OCI-LY7 (cell line): ENCODE measurements around the gene CNTNAP5. TPM values are rescaled to one million over a fixed set of nuclear protein-coding genes. Genes with fewer than 3 reads are reported as not detected.

Experiments
- BruUV-seq: library from RNA; stranded (reverse); fragments of 400-500 nt; replicated peaks from 2 replicates; lab custom pipeline; 2021; lab: Mats Ljungman, UMichigan
- CTCF ChIA-PET: fragments of 300-600 bp; sonication (Branson Sonifier 250); formaldehyde crosslinking; loops from one replicate; lab custom pipeline; 2022; ENCODE audit warnings: antibody characterized with exemption; ENCODE audit not compliant: unreplicated experiment; lab: Charles Lee
- POLR2A ChIA-PET: fragments of 300-600 bp; sonication (Branson Sonifier 250); formaldehyde crosslinking; loops from one replicate; lab custom pipeline; 2022; ENCODE audit warnings: antibody characterized with exemption; lab: Charles Lee
- DNase-seq: peaks from one replicate; pipeline ENCODE4 v3.0.0-alpha.2; 2015; ENCODE audit warnings: low spot score
- H2AFZ ChIP-seq: fragments of 200-600 bp; sonication (generic), shearing (Covaris generic); 2 replicates; pipeline ENCODE4 v1.6.1; 2014; ENCODE audit warnings: mild to moderate bottlenecking, antibody characterized with exemption, low read length, moderate library complexity
- H3K27ac ChIP-seq: fragments of 200-600 bp; sonication (generic); 2 replicates; pipeline ENCODE4 v1.5.1; 2014; ENCODE audit warnings: mixed run types, low read depth, mild to moderate bottlenecking, moderate library complexity, low read length, inconsistent platforms; ENCODE audit not compliant: poor library complexity, severe bottlenecking
- H3K36me3 ChIP-seq: fragments of 200-600 bp; sonication (generic); 2 replicates; pipeline ENCODE4 v1.6.1; 2014; ENCODE audit warnings: mild to moderate bottlenecking, antibody characterized with exemption, low read length, moderate library complexity, mixed read lengths; ENCODE audit not compliant: insufficient read depth
- H3K4me1 ChIP-seq: fragments of 200-600 bp; sonication (generic); 2 replicates; pipeline ENCODE4 v1.5.1; 2014; ENCODE audit warnings: mild to moderate bottlenecking, low read length; ENCODE audit not compliant: insufficient read depth, poor library complexity, severe bottlenecking
- H3K4me2 ChIP-seq: fragments of 200-600 bp; sonication (generic); 2 replicates; pipeline ENCODE4 v1.6.1; 2014; ENCODE audit warnings: mild to moderate bottlenecking, low read length
- H3K4me3 ChIP-seq: fragments of 200-600 bp; sonication (generic); 2 replicates; pipeline ENCODE4 v1.5.1; 2014; ENCODE audit warnings: mild to moderate bottlenecking, low read depth, low read length; ENCODE audit not compliant: poor library complexity, severe bottlenecking
- H3K79me2 ChIP-seq: fragments of 200-600 bp; sonication (generic); 2 replicates; pipeline ENCODE4 v1.6.1; 2016; ENCODE audit warnings: low read depth, mild to moderate bottlenecking, low read length, moderate library complexity, mixed read lengths; ENCODE audit not compliant: insufficient read depth
- H3K9me2 ChIP-seq: fragments of 200-600 bp; sonication (generic); 2 replicates; pipeline ENCODE4 v1.6.1; 2016; ENCODE audit warnings: mild to moderate bottlenecking, low read length, mixed read lengths; ENCODE audit not compliant: insufficient read depth
- H3K9me3 ChIP-seq: fragments of 200-600 bp; sonication (generic); 2 replicates; pipeline ENCODE4 v1.6.1; 2014; ENCODE audit warnings: mild to moderate bottlenecking, mixed run types, low read length, mixed read lengths
- H4K20me1 ChIP-seq: fragments of 200-600 bp; sonication (generic); 2 replicates; pipeline ENCODE4 v1.6.1; 2014; ENCODE audit warnings: mild to moderate bottlenecking, antibody characterized with exemption, low read length, moderate library complexity, mixed read lengths; ENCODE audit not compliant: insufficient read depth
- CTCF ChIP-seq: fragments of 200-600 bp; sonication (generic); conservative IDR thresholded peaks from 2 replicates; pipeline ENCODE4 v1.5.1; 2014; ENCODE audit warnings: mild to moderate bottlenecking, antibody characterized with exemption, low read length, moderate library complexity, mixed read lengths
- EZH2phosphoT487 ChIP-seq: fragments of 200-600 bp; sonication (generic); IDR thresholded peaks from 2 replicates; pipeline ENCODE4 v1.6.1; 2018; ENCODE audit warnings: low read depth, borderline replicate concordance, mild to moderate bottlenecking, mixed run types, antibody characterized with exemption, low read length, moderate library complexity, mixed read lengths
- intact Hi-C: fragments of 100-400 bp; cut with micrococcal nuclease; formaldehyde crosslinking; loops from one replicate; pipeline ENCODE4 v1.10.0; 2022; ENCODE audit not compliant: unreplicated experiment
- total RNA-seq, 2 experiments: library from RNA; depleted of rRNA in 1 of 2; stranded (reverse); fragments of >200 nt in 1 of 2; shearing (Covaris generic) in 1 of 2; gene quantifications; 2 replicates each; pipeline ENCODE4 v1.2.3, GENCODE V29; 2014 to 2022

CNTNAP5 gene
- total RNA-seq, 2 experiments from 2014 or later, result not detected

GRCh38 chr2:124333784-124334183, 308.7 kb downstream of the CNTNAP5 start:
- H2AFZ ChIP-seq, result no peak overlapping the region
- no peak for DNase-seq
- BruUV-seq, result no TSS peak
- TF ChIP-seq CTCF (no peak), EZH2phosphoT487 (no peak)
- H3K9me3 ChIP-seq, result no peaks in the 10 kb centered on the region
- POLR2A ChIA-PET, result no interaction called here
- no peaks in the 10 kb centered on the region for H4K20me1 ChIP-seq
- H3K4me3 ChIP-seq, result no peak overlapping the region
- intact Hi-C loops, result no loop called here
- H3K4me1 ChIP-seq, result no peaks in the 10 kb centered on the region
- H3K9me2 ChIP-seq, result no peaks in the 10 kb centered on the region
- no peaks in the 10 kb centered on the region for H3K36me3 ChIP-seq
- H3K79me2 ChIP-seq, result no peaks in the 10 kb centered on the region
- no peak overlapping the region for H3K27ac ChIP-seq
- CTCF ChIA-PET, result no interaction called here
- no peak overlapping the region for H3K4me2 ChIP-seq

- H2AFZ ChIP-seq, result no peak overlapping the region
- BruUV-seq, result no TSS peak
- H3K79me2 ChIP-seq, result no peaks in the 10 kb centered on the region
- CTCF ChIA-PET, result no interaction called here
- no peaks in the 10 kb centered on the region for H3K9me2 ChIP-seq
- DNase-seq, result no peak
- POLR2A ChIA-PET, result no interaction called here
- no peaks in the 10 kb centered on the region for H4K20me1 ChIP-seq
- no peak overlapping the region for H3K4me3 ChIP-seq
- no peaks in the 10 kb centered on the region for H3K9me3 ChIP-seq
- H3K36me3 ChIP-seq, result no peaks in the 10 kb centered on the region
- H3K4me1 ChIP-seq, result no peaks in the 10 kb centered on the region
- no peak overlapping the region for H3K27ac ChIP-seq
- TF ChIP-seq CTCF, result no peak
- no peak for TF ChIP-seq EZH2phosphoT487
- intact Hi-C loops, result no loop called here
- H3K4me2 ChIP-seq, result no peak overlapping the region
Measured at GRCh38 chr2:124335058-124335457, 310.0 kb downstream of the CNTNAP5 start.

- intact Hi-C loops, result no loop called here
Measured at GRCh38 chr2:124339709-124340108, 314.6 kb downstream of the CNTNAP5 start.

More at GRCh38 chr2:124339709-124340108, 314.6 kb downstream of the CNTNAP5 start:
- TF ChIP-seq EZH2phosphoT487 (no peak), CTCF (no peak)
- Histone ChIP-seq H3K79me2 (no peaks in the 10 kb centered on the region), H3K4me2 (no peak overlapping the region), H3K4me1 (no peaks in the 10 kb centered on the region), H3K27ac (no peak overlapping the region), H3K9me2 (no peaks in the 10 kb centered on the region), H2AFZ (no peak overlapping the region), H4K20me1 (no peaks in the 10 kb centered on the region), H3K36me3 (no peaks in the 10 kb centered on the region), H3K9me3 (no peaks in the 10 kb centered on the region), H3K4me3 (no peak overlapping the region)
- BruUV-seq, result no TSS peak
- ChIA-PET POLR2A (no interaction called here), CTCF (no interaction called here)
- DNase-seq, result no peak
